T-helper 1 cell (primary cell): Measurements from ENCODE around the gene SLC24A3.

Experiments used
- DNase-seq, 5 donors: peaks; one replicate each; pipeline ENCODE4 v3.0.0-alpha.2; 2012 to 2020

Gene SLC24A3

GRCh38 chr20:19465536-19465935 lies 253.1 kb downstream of the SLC24A3 start:
- DNase-seq, result no peak

- no peak for DNase-seq
Measured at GRCh38 chr20:19466206-19466928, 253.9 kb downstream of the SLC24A3 start.

GRCh38 chr20:19473216-19473921 lies 260.9 kb downstream of the SLC24A3 start:
- DNase-seq, result no peak

- no peak for DNase-seq
Measured at GRCh38 chr20:19473922-19474286, 261.5 kb downstream of the SLC24A3 start.

- no peak for DNase-seq
Measured at GRCh38 chr20:19478320-19478895, 266.0 kb downstream of the SLC24A3 start.

- DNase-seq, result no peak
Measured at GRCh38 chr20:19482726-19483125, 270.3 kb downstream of the SLC24A3 start.

GRCh38 chr20:19483309-19483708 lies 270.9 kb downstream of the SLC24A3 start:
- no peak for DNase-seq

- DNase-seq, result no peak
Measured at GRCh38 chr20:19486446-19486845, 274.0 kb downstream of the SLC24A3 start.

GRCh38 chr20:19487420-19487819 lies 275.0 kb downstream of the SLC24A3 start:
- no peak for DNase-seq

GRCh38 chr20:19491241-19491640 lies 278.8 kb downstream of the SLC24A3 start:
- DNase-seq, result no peak

- DNase-seq, result no peak
Measured at GRCh38 chr20:19492116-19492515, 279.7 kb downstream of the SLC24A3 start.

GRCh38 chr20:19492687-19493336 lies 280.4 kb downstream of the SLC24A3 start:
- no peak for DNase-seq

GRCh38 chr20:19493794-19494495 lies 281.5 kb downstream of the SLC24A3 start:
- no peak for DNase-seq

- DNase-seq, result no peak
Measured at GRCh38 chr20:19495905-19496703, 283.7 kb downstream of the SLC24A3 start.

- no peak for DNase-seq
Measured at GRCh38 chr20:19497064-19497463, 284.6 kb downstream of the SLC24A3 start.

GRCh38 chr20:19498756-19499155 lies 286.3 kb downstream of the SLC24A3 start:
- no peak for DNase-seq

- no peak for DNase-seq
Measured at GRCh38 chr20:19501476-19502115, 289.2 kb downstream of the SLC24A3 start.

- no peak for DNase-seq
Measured at GRCh38 chr20:19502169-19502568, 289.7 kb downstream of the SLC24A3 start.

GRCh38 chr20:19504251-19504650 lies 291.8 kb downstream of the SLC24A3 start:
- no peak for DNase-seq

- no peak for DNase-seq
Measured at GRCh38 chr20:19506021-19506420, 293.6 kb downstream of the SLC24A3 start.

GRCh38 chr20:19508449-19508848 lies 296.0 kb downstream of the SLC24A3 start:
- no peak for DNase-seq

GRCh38 chr20:19510611-19511010 lies 298.2 kb downstream of the SLC24A3 start:
- no peak for DNase-seq
